HCEC 1CT (cell line): ENCODE measurements around the gene BRAF.
"Not testable (repeated sequence)": the region's sequence is repeated elsewhere in the genome, so short reads cannot be mapped to it uniquely, and the experiment has no call there.

ENCODE experiments used
- DNase-seq: peaks from one replicate; pipeline ENCODE4 v3.0.0-alpha.2; 2017

BRAF gene

DNA sequence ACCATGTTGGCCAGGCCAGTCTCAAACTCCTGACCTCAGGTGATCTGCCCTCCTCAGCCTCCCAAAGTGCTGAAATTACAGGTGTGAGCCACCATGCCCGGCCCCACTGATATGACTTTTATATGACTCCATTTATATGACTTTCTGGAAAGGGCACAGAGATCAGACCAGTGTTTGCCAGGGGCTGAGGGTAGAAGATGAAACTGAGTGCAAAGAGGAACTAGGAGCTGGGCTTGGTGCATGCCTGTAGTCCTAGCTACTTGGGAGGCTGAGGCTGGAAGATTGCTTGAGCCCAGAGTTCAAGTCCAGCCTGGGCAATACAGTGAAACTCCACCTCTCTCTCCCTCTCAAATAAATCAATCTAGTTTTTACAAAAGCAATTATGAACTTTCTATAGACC, 7.5 kb downstream of the BRAF start:
- no peak for DNase-seq

DNA sequence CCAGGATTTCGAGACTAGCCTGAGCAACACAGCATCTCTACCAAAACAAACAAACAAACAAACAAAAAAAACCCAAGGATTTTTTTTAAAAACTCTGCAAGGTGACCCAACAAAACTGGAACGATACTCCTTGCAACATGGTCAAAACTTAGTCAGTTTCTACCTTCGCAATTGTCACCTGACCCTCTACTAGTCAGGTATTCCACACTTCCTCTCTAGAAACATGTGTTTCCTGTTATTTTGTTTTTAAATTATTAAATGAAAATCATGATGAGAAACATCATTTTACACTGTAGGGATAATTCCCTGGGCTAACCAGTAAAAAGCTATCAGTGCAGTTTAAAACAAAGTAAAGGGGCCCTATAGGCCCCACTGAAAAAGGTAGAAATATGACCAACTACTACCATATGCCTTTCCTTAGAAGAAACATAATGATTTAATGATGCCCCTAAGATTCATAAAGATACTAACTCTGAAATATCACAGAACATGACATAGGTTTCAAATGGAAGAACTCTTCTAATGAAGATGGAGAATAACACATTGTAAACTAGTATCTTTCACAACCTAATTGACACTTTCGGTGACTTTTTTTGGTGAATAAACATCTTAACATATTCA, 8.7 kb downstream of the BRAF start:
- DNase-seq: no peak

DNA sequence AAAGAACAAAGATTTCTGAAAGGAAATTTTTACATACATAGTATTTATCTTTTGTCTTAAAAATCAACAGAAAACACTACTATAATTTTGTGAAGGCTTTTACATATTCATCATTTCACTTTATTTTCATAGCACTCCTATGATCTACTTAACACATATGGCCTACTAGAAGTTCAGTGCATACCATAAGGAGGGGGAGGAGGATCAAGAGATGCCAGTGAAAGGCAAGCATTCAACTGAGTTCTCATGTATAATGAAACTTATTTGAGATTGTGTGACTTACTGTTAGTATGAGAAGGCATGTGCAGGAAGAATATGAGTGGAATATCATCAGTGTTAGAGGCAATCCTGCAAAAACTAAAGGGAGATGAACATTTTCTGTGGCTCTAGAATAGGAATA, 10.6 kb downstream of the BRAF start:
- DNase-seq: no peak

DNA sequence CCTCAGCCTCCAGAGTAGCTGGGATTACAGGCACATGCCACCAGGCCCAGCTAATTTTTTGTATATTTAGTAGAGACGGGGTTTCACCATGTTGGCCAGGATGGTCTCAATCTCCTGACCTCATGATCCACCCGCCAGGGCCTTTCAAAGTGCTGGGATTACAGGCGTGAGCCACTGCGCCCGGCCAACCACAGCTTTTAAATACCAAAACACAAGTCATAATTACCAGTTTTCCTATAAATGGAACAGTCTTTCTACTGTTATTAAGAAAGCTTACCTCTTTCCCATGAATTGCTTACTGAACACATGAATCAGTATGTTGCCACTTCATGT, 11.2 kb downstream of the BRAF start:
- not testable (repeated sequence) for DNase-seq

DNA sequence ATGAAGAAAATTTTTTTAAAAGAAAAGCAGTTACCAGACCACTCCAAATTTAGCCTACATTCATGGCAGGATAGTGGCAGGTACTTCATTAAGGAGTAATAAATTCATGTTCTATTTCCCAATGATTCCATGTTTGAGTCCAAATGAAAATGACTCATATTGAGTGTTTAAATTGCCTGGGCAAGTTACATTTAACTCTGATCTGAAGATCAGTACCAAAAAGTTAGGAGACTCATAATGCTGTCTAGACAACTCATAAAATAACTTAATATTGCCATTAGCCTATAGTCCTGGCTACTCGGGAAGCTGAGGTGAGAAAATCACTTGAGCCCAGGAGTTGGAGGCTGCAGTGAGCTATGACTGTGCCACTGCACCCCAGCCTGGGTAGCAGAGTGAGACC, 13.0 kb downstream of the BRAF start:
- no peak for DNase-seq

DNA sequence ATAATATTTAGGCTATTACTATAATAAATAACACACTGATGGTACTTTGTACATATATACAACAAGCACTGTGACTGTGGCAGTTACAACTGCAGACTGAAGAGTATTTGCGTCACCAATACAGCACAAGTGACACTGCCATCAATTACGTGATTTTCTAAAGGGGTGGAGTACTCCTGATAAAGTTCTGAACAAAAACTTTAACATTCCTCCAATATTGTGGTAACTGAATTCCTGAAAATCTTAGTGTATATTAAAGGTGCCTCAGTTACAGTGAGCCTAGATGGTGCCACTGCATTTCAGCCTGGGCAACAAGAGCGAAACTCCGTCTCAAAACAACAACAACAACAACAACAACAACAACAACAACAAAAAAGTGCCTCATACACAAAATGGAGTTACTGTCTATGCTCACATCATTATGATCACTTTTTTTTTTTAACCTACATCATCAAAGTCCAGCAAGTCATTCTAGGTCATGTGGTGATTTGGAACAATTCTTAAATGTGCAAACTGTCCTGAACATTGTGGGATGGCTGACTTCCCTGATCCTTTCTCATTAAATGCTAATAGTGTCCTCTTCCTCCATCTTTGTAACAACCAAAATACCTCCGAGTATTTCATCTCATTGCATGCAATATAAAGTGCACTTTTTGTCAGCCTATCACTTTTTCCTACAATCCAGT, 15.1 kb downstream of the BRAF start:
- DNase-seq: no peak

DNA sequence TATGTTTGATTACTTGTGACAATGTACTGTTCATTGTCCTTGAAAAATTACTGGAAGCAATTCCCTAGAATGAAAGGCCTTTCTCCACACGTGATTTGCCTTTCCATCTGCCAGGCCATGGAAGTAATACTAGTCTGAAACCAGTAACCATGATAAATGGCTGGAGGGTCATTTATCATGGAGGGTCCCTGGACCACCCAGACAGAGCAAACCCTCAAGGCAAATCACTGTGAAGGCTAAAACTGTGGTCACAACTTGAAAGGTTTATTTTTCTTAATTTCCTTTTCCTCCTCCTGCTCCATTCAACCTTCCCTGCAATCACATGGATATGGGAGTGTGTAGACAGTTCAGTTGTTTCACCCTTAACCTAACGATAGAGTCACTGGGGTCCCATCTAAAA, 16.4 kb downstream of the BRAF start:
- DNase-seq: no peak

DNA sequence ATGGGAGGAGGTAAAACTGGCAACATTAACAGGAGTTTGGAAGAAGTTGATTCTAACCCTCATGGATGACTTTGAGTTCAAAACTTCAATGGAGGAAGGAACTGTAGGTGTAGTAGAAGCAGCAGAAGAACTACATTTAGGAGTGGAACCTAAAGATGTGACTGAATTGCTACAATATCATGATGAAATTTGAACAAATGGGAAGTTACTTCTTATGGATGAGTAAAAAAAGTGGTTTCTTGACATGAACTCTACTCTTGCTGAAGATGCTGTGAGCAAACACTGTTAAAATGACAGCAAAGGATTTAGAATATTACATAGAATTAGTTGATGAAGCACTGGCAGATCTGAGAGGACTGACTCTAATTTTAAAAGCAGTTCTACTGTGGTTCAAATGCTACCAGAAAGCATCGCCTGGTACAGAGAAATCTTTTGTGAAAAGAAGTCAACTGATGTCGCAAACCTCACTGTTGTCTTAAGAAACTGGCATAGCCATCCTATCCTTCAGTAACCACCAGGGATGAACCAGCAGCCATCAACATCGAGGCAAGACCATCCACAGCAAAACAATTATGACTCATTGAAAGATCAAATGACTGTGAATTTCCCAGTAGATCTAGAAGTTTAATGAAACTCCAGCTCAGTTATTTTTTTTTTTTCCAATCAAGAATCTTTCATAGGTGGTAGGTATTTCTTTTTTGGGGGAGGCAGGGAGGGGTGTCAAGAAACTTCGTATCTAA, 20.8 kb downstream of the BRAF start:
- peak; percentile 37 for DNase-seq

DNA sequence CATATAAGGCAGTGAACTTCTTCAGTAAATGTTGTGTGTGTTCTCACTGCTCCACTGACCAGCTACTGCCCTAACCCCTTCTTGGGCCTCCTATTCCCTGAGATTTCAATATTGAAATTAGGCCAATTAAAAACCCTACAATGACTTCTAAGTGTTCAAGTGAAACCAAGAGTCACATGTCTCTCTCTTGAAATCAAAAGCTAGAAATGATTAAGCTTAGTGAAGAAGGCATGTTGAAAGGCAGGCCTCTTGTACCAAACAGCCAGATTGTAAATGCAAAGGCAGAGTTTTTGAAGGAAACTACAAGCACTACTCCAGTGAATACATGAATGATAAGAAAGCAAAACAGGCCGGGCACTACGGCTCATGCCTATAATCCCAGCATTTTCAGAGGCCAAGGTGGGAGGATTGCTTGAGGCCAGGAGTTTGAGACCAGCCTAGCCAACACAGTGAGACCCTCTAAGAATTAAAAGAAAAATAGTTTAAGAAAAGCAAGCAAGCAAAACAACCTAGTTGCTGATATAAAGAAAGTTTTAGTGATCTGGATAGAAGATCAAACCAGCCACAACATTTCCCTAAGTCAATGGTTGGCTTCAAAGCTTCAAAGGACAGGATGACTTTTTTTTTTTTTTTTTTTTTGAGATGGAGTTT, 22.3 kb downstream of the BRAF start:
- DNase-seq: no peak

DNA sequence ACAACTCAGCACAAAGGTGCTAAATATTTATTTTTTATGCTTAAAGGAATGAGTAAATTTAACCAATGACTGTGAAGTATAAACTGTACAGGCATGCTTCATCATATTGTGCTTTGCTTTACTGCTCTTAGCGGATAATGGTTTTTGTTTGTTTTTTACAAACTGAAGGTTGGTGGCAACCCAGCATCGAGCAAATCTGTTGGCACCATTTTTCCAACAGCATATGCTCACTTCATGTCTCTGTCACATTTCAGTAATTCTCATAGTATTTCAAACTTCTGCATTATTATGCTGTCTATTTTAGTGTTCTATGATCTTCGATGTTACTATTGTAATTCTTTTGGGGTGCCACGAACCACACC, 22.8 kb downstream of the BRAF start:
- DNase-seq: no peak

DNA sequence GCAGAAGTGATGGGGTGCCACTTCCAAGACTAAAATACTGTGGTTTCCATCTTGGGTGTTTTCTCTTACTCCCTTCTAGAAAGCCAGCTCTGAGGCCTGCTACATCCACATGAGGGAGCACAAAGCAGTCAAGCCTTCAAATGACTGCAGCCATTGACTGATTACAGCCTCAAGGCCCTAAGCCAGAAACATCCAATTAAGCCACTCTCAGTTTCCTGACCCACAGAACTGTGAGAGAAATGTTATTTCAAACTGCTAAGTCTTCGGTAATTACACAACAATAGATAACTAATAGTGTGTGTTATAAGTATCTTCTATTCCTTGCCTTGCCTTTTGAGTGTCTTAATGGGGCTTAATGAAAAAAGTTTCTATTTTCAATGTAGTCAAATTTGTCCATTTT, 24.8 kb downstream of the BRAF start:
- no peak for DNase-seq

DNA sequence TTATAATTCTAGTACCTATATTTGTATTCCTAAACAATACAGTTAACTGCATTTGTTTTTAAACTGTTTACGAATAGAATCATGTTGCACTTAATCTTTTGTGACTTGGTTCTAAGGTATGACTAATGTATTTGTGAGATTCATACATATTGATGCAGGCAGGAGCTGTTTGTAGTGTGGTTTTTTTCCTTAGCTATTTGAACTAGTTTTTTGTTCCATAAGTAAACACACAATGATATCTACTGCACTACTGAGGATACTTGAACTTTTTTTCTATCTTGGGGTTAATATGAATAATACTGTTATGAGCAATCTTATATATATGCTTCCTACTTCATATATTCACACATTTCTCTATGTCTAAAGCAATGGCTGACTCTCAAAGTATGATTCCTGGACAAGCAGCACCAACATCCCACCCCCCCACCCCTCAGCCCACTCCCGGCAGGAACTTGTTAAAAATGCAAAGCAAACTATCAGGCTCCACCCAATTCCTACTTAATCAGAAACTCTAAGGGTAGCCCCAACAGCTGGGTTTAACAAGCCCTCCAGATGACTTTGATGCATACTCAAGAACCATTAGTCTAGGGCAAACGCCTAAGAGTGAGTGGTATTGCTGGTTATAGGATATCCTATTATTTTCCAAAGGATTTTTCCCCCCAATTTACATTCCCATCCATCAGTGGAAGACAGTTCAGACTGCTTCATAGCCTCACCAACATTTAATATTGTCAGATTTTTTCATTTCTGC, 25.8 kb downstream of the BRAF start:
- DNase-seq: peak; percentile 75

DNA sequence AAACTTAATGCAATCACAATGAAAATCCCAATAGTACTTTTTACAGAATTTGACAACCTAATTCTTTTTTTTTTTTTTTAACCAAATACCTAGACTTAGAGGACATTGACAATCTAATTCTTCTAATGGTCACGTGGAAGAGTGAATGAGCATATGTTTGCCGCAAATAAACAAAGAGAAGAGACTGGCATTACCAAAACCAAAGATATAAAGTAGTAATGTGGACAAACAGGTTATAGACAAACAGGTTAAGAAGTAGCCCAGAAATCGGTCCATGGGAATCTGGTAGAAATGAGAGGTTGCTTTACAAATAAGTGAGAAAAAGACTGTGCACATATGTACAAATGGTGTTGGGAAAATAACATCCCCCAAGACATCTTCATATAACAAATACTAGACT, 27.7 kb downstream of the BRAF start:
- DNase-seq: no peak

DNA sequence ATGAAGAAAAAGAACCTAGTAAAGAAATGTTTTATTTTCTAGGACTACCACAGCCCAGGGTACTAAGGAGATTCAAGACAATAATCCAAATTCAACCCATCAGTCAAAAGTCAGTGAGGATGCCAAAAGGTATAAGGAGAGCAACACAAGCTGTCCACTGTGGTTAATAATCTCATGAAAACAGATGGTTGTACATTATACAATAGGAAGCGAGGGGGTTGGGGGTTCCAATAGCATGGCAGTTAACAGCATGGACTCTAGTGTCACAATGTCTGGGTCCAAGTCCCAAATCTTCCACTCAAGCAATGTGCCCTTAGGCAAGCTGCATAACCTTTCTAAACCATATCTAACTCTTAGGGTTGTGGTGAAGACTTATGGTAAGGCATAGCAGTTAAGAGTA, 35.1 kb downstream of the BRAF start:
- DNase-seq: no peak

DNA sequence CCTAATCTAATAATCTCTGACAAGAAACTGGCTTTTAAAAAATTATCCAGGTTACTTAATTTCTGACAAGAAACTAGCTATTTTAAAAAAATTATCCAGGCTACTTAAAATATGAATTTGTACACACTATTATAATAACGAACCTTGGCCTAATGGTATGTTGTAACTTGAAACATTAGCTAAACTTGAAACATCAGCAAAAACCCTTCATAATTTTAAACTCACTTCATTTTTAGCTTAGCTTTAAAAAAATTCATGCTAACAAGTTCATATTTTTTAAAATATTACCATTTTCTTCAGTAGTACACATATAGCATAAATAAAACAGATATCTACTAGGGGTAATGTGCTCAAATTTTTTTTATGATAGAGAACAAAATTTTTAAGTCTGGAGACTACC, 35.6 kb downstream of the BRAF start:
- DNase-seq: no peak

DNA sequence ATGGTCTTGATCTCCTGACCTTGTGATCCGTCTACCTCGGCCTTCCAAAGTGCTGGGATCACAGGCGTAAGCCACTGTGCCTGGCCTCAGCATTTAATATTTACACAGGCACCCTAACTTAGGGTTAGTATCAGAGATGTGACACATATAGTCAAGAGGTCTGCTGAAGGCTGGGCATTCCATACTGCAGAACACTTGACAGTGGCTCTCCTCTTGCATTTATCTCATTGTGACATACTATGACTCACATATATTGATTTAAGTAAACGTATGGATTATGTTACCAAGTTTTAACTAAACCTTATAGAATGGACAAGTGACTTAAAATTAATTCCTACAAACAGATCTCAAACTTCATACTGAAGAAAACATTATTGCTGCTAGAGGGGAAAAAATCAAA, 36.6 kb downstream of the BRAF start:
- no peak for DNase-seq

DNA sequence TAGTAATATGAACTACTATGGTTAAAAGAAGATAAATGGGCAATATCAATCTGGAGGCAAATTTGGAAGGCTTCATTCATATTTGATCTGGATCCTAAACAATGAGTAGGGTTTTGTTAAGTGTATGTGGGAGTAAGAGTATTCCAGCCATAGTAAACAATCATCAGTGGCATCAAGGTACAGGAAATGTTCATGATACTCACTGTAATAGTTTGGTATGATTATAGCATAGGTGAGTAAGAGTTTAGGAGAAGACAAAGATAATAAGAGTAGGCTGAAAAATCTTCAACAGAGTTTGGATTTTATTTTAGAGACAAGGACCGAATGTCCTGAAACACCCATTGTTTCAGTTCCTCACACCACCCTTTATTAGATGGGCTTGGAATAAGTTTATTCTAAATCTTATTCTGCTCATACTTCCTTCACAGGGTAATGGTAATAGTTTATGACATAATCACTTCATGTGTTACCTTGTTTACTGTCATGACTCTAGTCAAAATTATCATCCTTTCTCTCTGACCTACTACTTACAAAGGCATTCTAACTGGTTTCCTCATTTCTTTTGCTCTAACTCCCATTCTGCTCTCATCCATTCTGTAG, 38.9 kb downstream of the BRAF start:
- no peak for DNase-seq

DNA sequence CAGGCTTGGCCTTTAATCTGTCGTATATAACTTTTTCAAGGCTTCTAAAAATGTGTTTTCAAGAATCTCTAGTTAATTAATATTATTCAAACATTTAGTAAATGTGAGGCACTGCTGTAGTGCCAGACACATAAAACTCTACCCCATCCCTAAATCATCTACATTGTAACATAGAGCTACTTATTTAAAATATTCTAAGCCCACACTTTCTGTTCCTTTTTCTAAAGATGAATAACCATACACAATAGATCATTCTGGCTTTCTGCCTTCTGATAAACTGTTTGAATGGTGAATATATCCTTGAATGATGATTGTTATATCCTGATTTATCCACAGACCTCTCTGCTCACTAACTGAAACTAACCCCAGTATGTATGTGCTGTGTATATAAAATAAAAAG, 41.4 kb downstream of the BRAF start:
- no peak for DNase-seq

DNA sequence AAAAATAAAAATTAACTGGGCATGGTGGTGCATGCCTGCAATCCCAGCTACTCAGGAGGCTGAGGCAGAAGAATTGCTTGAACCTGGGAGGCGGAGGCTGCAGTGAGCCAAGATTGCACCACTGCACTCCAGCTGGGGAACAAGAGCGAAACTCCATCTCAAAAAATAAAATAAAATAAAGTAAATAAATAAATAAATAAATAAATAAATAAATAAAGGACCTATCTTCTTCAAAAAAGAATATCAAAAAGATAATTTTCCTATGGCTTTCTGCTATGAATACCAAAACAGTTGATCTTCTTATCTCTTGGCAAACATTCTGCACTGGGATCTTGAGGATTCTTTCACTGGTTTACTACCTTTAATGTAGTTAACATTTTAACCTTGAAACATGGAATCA, 41.9 kb downstream of the BRAF start:
- DNase-seq: not testable (repeated sequence)

DNA sequence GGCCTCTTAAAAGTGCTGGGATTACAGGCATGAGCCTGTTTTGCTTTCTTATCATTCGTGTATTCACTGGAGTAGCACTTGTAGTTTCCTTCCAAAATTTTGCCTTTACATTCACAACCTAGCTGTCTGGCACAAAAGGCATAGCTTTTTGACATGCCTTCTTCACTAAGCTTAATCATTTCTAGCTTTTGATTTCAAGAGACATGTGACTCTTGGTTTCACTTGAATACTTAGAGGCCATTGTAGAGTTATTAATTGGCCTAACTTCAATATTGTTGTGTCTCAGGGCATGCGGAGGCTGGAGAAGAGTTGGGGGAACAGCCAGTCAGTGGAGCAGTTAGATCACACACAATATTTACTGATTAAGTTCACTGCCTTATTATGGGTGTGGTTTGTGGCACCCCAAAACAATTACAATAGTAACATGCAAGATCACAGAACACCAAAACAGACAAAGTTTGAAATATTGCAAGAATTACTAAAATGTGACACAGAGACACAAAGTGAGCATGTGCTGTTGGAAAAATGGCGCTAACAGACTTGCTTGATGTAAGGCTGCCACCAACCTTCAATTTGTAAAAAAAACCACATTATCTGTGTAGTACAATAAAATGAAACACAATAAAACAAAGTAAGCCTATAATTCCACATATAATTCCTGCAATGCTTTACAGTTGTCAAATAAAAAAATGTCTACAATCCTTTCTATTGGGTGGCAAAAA, 43.1 kb downstream of the BRAF start:
- no peak for DNase-seq

DNA sequence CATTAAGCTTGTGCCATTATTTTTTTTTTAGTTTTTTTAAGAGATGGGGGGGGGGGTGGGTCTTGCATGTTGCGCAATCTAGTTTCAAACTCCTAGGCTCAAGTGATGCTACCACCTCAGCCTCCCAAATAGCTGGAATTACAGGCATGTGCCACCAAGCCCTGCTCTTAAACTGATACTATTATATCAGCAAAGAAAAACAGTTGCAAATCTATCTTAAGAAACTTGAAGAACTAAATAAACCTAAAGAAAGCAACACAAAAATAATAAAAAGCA, 47.5 kb downstream of the BRAF start:
- DNase-seq: no peak

DNA sequence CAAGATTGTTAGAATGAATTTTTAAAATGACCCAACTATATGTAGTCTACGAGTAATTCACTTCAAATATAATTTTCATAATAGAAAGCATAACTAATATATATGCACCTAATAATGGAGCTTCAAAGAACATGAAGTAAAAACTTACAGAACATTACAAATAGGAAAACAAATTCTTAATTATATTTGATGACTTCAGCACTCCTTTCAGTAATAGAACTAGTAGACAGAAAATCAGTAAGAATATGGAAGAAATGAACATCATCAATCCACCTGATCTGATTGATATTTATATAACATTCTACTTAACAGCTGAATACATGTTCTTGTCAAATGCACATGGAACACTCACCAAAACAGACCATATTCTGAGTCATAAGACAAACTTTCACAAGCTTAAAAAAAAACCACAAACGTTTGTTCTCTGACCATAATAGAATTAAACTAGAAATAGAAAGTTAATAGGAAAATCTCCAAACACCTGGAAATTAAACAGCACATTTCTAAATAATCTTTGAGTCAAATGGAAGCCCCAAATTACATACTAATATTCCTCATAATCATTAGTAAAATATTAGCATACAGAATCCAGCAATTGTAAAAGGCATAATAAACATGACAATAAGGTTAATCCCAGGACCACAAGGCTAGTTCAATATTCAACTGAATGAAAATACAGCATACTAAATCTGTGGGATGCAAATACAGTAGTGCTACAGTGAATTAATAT, 48.0 kb downstream of the BRAF start:
- peak; percentile 77 for DNase-seq
